ENCODE measurements around the gene STN1.

DNA sequence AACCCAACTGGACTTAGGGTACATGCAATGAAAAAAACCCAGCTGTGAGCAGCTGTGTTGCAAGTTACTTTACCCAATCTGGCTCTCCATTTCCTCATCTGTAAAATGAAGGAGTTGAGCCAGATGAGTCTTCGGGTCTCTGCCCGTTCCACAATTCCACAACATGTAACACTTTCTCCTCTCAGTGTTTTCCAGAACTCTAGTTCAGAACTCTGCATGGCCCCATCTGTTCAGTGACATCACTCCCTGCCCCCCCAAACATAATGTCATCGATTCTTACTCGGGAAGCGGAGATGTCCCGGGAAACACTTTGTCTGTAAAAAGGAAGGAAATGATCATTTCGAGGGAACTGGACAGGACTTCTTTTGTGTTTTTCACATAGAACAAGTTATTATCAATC, 65.1 kb downstream of the STN1 start:
- no peak for TF ChIP-seq SIN3A (IDR thresholded peaks at IDR 0.05; ENCODE audit: borderline replicate concordance, insufficient read depth, low read depth, low read length)
- TF ChIP-seq, protein P1, sequence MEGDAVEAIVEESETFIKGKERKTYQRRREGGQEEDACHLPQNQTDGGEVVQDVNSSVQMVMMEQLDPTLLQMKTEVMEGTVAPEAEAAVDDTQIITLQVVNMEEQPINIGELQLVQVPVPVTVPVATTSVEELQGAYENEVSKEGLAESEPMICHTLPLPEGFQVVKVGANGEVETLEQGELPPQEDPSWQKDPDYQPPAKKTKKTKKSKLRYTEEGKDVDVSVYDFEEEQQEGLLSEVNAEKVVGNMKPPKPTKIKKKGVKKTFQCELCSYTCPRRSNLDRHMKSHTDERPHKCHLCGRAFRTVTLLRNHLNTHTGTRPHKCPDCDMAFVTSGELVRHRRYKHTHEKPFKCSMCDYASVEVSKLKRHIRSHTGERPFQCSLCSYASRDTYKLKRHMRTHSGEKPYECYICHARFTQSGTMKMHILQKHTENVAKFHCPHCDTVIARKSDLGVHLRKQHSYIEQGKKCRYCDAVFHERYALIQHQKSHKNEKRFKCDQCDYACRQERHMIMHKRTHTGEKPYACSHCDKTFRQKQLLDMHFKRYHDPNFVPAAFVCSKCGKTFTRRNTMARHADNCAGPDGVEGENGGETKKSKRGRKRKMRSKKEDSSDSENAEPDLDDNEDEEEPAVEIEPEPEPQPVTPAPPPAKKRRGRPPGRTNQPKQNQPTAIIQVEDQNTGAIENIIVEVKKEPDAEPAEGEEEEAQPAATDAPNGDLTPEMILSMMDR (IDR thresholded peaks at IDR 0.05), result no peak
- TF ChIP-seq, protein P2, sequence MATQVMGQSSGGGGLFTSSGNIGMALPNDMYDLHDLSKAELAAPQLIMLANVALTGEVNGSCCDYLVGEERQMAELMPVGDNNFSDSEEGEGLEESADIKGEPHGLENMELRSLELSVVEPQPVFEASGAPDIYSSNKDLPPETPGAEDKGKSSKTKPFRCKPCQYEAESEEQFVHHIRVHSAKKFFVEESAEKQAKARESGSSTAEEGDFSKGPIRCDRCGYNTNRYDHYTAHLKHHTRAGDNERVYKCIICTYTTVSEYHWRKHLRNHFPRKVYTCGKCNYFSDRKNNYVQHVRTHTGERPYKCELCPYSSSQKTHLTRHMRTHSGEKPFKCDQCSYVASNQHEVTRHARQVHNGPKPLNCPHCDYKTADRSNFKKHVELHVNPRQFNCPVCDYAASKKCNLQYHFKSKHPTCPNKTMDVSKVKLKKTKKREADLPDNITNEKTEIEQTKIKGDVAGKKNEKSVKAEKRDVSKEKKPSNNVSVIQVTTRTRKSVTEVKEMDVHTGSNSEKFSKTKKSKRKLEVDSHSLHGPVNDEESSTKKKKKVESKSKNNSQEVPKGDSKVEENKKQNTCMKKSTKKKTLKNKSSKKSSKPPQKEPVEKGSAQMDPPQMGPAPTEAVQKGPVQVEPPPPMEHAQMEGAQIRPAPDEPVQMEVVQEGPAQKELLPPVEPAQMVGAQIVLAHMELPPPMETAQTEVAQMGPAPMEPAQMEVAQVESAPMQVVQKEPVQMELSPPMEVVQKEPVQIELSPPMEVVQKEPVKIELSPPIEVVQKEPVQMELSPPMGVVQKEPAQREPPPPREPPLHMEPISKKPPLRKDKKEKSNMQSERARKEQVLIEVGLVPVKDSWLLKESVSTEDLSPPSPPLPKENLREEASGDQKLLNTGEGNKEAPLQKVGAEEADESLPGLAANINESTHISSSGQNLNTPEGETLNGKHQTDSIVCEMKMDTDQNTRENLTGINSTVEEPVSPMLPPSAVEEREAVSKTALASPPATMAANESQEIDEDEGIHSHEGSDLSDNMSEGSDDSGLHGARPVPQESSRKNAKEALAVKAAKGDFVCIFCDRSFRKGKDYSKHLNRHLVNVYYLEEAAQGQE (IDR thresholded peaks at IDR 0.05; ENCODE audit: insufficient read depth in 1 of 2, low read depth in 2 of 2, low read length in 1 of 2), result no peak
